Osteoblast (primary cell): Measurements from ENCODE around the gene SMIM1. TPM values are rescaled to one million over a fixed set of nuclear protein-coding genes. Genes with fewer than 3 reads are reported as not detected.
"Not testable (repeated sequence)": the region's sequence is repeated elsewhere in the genome, so short reads cannot be mapped to it uniquely, and the experiment has no call there.

Experiments used
- DNase-seq: peaks from one replicate; pipeline ENCODE4 v3.0.0; 2011; ENCODE audit warnings: low spot score, mixed read lengths; ENCODE audit not compliant: insufficient read length; ENCODE audit errors: missing footprints
- H2AFZ ChIP-seq: 2 replicates; pipeline ENCODE4 v1.6.0; 2011; ENCODE audit warnings: mild to moderate bottlenecking, low read length
- H3K27ac ChIP-seq: 2 replicates; pipeline ENCODE4 v1.5.1; 2011; ENCODE audit warnings: mild to moderate bottlenecking, low read depth, low read length, moderate library complexity
- H3K27me3 ChIP-seq: 2 replicates; pipeline ENCODE4 v1.6.0; 2012; ENCODE audit warnings: mild to moderate bottlenecking, control low read depth, inconsistent platforms, low read length, moderate library complexity; ENCODE audit not compliant: insufficient read depth
- H3K36me3 ChIP-seq: 2 replicates; pipeline ENCODE4 v1.5.1; 2011; ENCODE audit warnings: mild to moderate bottlenecking, low read length, control low read depth, moderate library complexity; ENCODE audit not compliant: insufficient read depth
- H3K4me1 ChIP-seq: 2 replicates; pipeline ENCODE4 v1.5.1; 2011; ENCODE audit warnings: mild to moderate bottlenecking, low read length, control low read depth, moderate library complexity; ENCODE audit not compliant: insufficient read depth
- H3K4me2 ChIP-seq: 2 replicates; pipeline ENCODE4 v1.6.0; 2011; ENCODE audit warnings: mild to moderate bottlenecking, low read length; ENCODE audit not compliant: insufficient read depth
- H3K4me3 ChIP-seq: fragments of 200-600 bp; sonication (generic); 3 replicates; pipeline ENCODE4 v1.5.1; 2012; ENCODE audit warnings: mild to moderate bottlenecking, low read length, inconsistent platforms; ENCODE audit not compliant: insufficient read depth
- H3K79me2 ChIP-seq: 2 replicates; pipeline ENCODE4 v1.6.0; 2012; ENCODE audit warnings: mild to moderate bottlenecking, low read length, control low read depth, inconsistent platforms; ENCODE audit not compliant: insufficient read depth
- H3K9me3 ChIP-seq: 2 replicates; pipeline ENCODE4 v1.5.1; 2011; ENCODE audit warnings: low read depth, low read length, control low read depth
- H4K20me1 ChIP-seq: 2 replicates; pipeline ENCODE4 v1.6.0; 2012; ENCODE audit warnings: mild to moderate bottlenecking, low read length, control low read depth; ENCODE audit not compliant: insufficient read depth
- CTCF ChIP-seq: IDR thresholded peaks from 2 replicates; pipeline ENCODE4 v1.5.1; 2011; ENCODE audit warnings: mild to moderate bottlenecking, low read depth, low read length, moderate library complexity; ENCODE audit errors: extremely low read depth
- total RNA-seq: library from RNA; depleted of rRNA; stranded (reverse); fragments of >200 nt; gene quantifications from 2 replicates; pipeline ENCODE4 v1.2.3, GENCODE V29; 2012

Gene SMIM1
- total RNA-seq, 1 donor: not detected

GRCh38 chr1:3799976-3800685 lies 27.6 kb downstream of the SMIM1 start:
- Histone ChIP-seq H2AFZ (no peak overlapping the region), H3K4me2 (no peak overlapping the region), H4K20me1 (peaks cover 4% of the 10 kb centered on the region), H3K27me3 (peaks cover 8% of the 10 kb centered on the region), H3K27ac (no peak overlapping the region), H3K4me1 (peaks cover 20% of the 10 kb centered on the region), H3K9me3 (no peaks in the 10 kb centered on the region), H3K4me3 (no peak overlapping the region), H3K79me2 (peaks cover 15% of the 10 kb centered on the region), H3K36me3 (no peaks in the 10 kb centered on the region)
- no peak for TF ChIP-seq CTCF
- DNase-seq: peak; percentile 66

- DNase-seq, H3K27me3 ChIP-seq, H2AFZ ChIP-seq, H3K36me3 ChIP-seq, H3K79me2 ChIP-seq, H3K27ac ChIP-seq, H3K4me3 ChIP-seq, H3K4me2 ChIP-seq, H4K20me1 ChIP-seq, H3K9me3 ChIP-seq: not testable (repeated sequence)
- H3K4me1 ChIP-seq: peaks cover 15% of the 10 kb centered on the region
Measured at GRCh38 chr1:3800795-3801194, 28.2 kb downstream of the SMIM1 start.

- Histone ChIP-seq H3K9me3 (no peaks in the 10 kb centered on the region), H3K4me2 (peak overlapping the region; percentile 72), H3K36me3 (no peaks in the 10 kb centered on the region), H2AFZ (peak overlapping the region; percentile 70), H3K27ac (no peak overlapping the region), H3K4me3 (peak overlapping the region; percentile 45), H4K20me1 (no peaks in the 10 kb centered on the region), H3K4me1 (peaks cover 9% of the 10 kb centered on the region), H3K27me3 (peaks cover 8% of the 10 kb centered on the region), H3K79me2 (no peaks in the 10 kb centered on the region)
- DNase-seq: peak; percentile 73
- no peak for TF ChIP-seq CTCF
Measured at GRCh38 chr1:3803905-3804626, 31.5 kb downstream of the SMIM1 start.

GRCh38 chr1:3804627-3804944 lies 32.0 kb downstream of the SMIM1 start:
- H3K4me1 ChIP-seq, H3K79me2 ChIP-seq, DNase-seq, H4K20me1 ChIP-seq, H2AFZ ChIP-seq, H3K36me3 ChIP-seq, H3K9me3 ChIP-seq, H3K27ac ChIP-seq, H3K27me3 ChIP-seq: not testable (repeated sequence)
- peak overlapping the region; percentile 72 for H3K4me2 ChIP-seq
- H3K4me3 ChIP-seq: peak overlapping the region; percentile 45

- no peak for TF ChIP-seq CTCF
- H3K27ac ChIP-seq: no peak overlapping the region
- no peaks in the 10 kb centered on the region for H4K20me1 ChIP-seq
- H3K4me2 ChIP-seq: no peak overlapping the region
- no peak overlapping the region for H2AFZ ChIP-seq
- H3K4me1 ChIP-seq: peaks cover 9% of the 10 kb centered on the region
- H3K9me3 ChIP-seq: no peaks in the 10 kb centered on the region
- no peak overlapping the region for H3K4me3 ChIP-seq
- no peaks in the 10 kb centered on the region for H3K79me2 ChIP-seq
- H3K27me3 ChIP-seq: peaks cover 8% of the 10 kb centered on the region
- no peak for DNase-seq
- H3K36me3 ChIP-seq: no peaks in the 10 kb centered on the region
Measured at GRCh38 chr1:3805038-3805437, 32.5 kb downstream of the SMIM1 start.
